Ammon's horn (tissue), 1 donor: ENCODE results near the gene GNB1L.
"Not testable (repeated sequence)": the region's sequence is repeated elsewhere in the genome, so short reads cannot be mapped to it uniquely, and the experiment has no call there.

ENCODE experiments used
- DNase-seq: peaks from one replicate; pipeline ENCODE4 v3.0.0-alpha.2; 2016; ENCODE audit warnings: low spot score

Gene GNB1L

GRCh38 chr22:19888131-19888746, 33.6 kb upstream of the GNB1L start:
- no peak for DNase-seq

GRCh38 chr22:19887256-19887985, 32.7 kb upstream of the GNB1L start:
- DNase-seq: no peak

GRCh38 chr22:19886605-19887255, 32.1 kb upstream of the GNB1L start:
- no peak for DNase-seq

GRCh38 chr22:19885841-19886592, 31.3 kb upstream of the GNB1L start:
- no peak for DNase-seq

- DNase-seq: no peak
Observed at GRCh38 chr22:19884954-19885751, 30.5 kb upstream of the GNB1L start.

GRCh38 chr22:19884161-19884953, 29.7 kb upstream of the GNB1L start:
- no peak for DNase-seq

GRCh38 chr22:19883446-19883845, 28.8 kb upstream of the GNB1L start:
- not testable (repeated sequence) for DNase-seq

GRCh38 chr22:19882446-19883381, 28.0 kb upstream of the GNB1L start:
- no peak for DNase-seq

- peak; percentile 47 for DNase-seq
Observed at GRCh38 chr22:19880786-19881569, 26.3 kb upstream of the GNB1L start.

GRCh38 chr22:19879992-19880785, 25.5 kb upstream of the GNB1L start:
- no peak for DNase-seq

- no peak for DNase-seq
Observed at GRCh38 chr22:19879643-19879991, 24.9 kb upstream of the GNB1L start.

- DNase-seq: no peak
Observed at GRCh38 chr22:19879246-19879570, 24.5 kb upstream of the GNB1L start.

- no peak for DNase-seq
Observed at GRCh38 chr22:19878461-19879245, 24.0 kb upstream of the GNB1L start.

GRCh38 chr22:19877626-19878339, 23.1 kb upstream of the GNB1L start:
- DNase-seq: no peak

GRCh38 chr22:19876941-19877625, 22.4 kb upstream of the GNB1L start:
- no peak for DNase-seq

- no peak for DNase-seq
Observed at GRCh38 chr22:19876314-19876940, 21.8 kb upstream of the GNB1L start.
